Pancreas (tissue), 10 donors: Measurements from ENCODE around the gene TREML1. TPM values are rescaled to one million over a fixed set of nuclear protein-coding genes. Genes with fewer than 3 reads are reported as not detected.

Source experiments
- ATAC-seq, 4 donors: fragments of 200-7000 bp; cut with Tn5 transposase; one replicate each; pipeline versions ENCODE4 v1.8.0 to v1.9.1; 2020; ENCODE audit warnings: mild to moderate bottlenecking in 4 of 4, moderate library complexity in 4 of 4
- DNase-seq, 6 donors: peaks; one replicate each; pipeline ENCODE4 v3.0.0-alpha.2; 2020
- FAIRE-seq: peaks from 2 replicates; lab custom pipeline; 2012; peaks lifted over from hg19 to GRCh38; lab: Jason Lieb, UNC
- H3K27ac ChIP-seq, 4 donors: fragments of 200-600 bp; sonication (generic); 1 replicate in 3 of 4; 2 replicates in 1 of 4; pipeline versions ENCODE4 v1.5.0 to v1.8.0; 2020
- H3K27me3 ChIP-seq, 4 donors: fragments of 200-600 bp; one replicate each; pipeline ENCODE4 v1.8.0; 2021
- H3K36me3 ChIP-seq, 3 donors: fragments of 200-600 bp; sonication (generic) in 1 of 3; one replicate each; pipeline versions ENCODE4 v1.5.0 to v1.8.0; 2020 to 2021
- H3K4me1 ChIP-seq, 3 donors: fragments of 200-600 bp; one replicate each; pipeline ENCODE4 v1.8.0; 2021
- H3K4me3 ChIP-seq, 4 donors: fragments of 200-600 bp; sonication (generic) in 2 of 4; one replicate each; pipeline versions ENCODE4 v1.5.0 to v1.8.0; 2020 to 2021
- H3K9me3 ChIP-seq, 4 donors: fragments of 200-600 bp; one replicate each; pipeline ENCODE4 v1.8.0; 2021
- WGBS, 2 donors: extraction: QIAGEN DNeasy Blood & Tissue Kit; methylation state at CpG; one replicate each; pipeline ENCODE4 v1.1.7; 2013; 5-methylcytosine and 5-hydroxymethylcytosine counted together
- intact Hi-C, 3 donors: fragments of 100-400 bp; cut with DNase I; formaldehyde crosslinking; loops; one replicate each; pipeline versions ENCODE4 v1.11.1 to v1.14.2; 2022
- polyA plus RNA-seq, 2 donors: library from polyadenylated mRNA; stranded (reverse); fragments of 200-250 nt; gene quantifications; one replicate each; pipeline ENCODE4 v1.2.3, GENCODE V29; 2013
- total RNA-seq, 6 donors: library from RNA; stranded (reverse); fragmentation: NEBNext Ultra II Directional in 4 of 6; extraction: Animal tissue kit (Norgen Biotek cat#: 25700) in 4 of 6; gene quantifications; one replicate each; pipeline versions ENCODE4 v1.2.1 to v1.2.4, GENCODE V29; 2021 to 2023
- TF ChIP-seq, protein P1 (sequence below), 4 donors: fragments of 200-600 bp; sonication (generic) in 3 of 4; IDR thresholded peaks; one replicate each; pipeline versions ENCODE4 v1.5.0 to v1.8.0; 2021; ENCODE audit warnings: antibody characterized with exemption in 4 of 4
- donor health status: healthy with polysubstance abuse.
- donor health status: DM: no; HTN: no; CAD: no; lungs with moderate emphysema.
- donor health status: DM: no; HTN: no; CAD: no.
- donor health status: control.
- donor health status: control.
- donor health status: Bipolar disorder and iron deficiency.
- donor health status: DM: yes; HTN: yes; CAD: no.
- donor health status: DM: no; HTN: no; CAD: no.
- donor health status: DM: no; HTN: no; CAD: no.
- donor health status: DM: yes; HTN: yes; CAD: no.

Gene TREML1
- total and polyA plus RNA-seq, 8 donors: 0.19 to 0.84 (median 0.28) TPM; not detected in 4

DNA sequence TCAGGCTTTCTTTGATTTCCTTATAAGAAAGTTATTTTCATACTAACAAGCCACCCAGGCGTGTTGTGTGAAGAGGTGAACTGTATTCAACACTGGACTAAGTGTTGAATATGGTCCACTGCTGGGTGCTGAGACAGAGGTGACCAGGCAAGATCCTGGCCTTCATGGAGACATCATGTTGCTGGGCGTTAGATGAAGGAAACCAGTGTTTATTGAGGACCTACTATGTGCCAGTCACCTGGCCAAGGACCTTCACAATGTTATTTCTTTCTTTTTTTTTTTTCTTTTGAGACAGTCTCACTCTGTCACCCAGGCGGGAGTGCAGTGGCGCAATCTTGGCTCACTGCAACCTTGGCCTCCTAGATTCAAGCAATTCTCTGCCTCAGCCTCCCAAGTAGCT lies 1.9 kb upstream of the TREML1 start:
- intact Hi-C loops: no loop called here
- ATAC-seq (no peak), DNase-seq (no peak), FAIRE-seq (no peak)
- TF ChIP-seq, protein P1, sequence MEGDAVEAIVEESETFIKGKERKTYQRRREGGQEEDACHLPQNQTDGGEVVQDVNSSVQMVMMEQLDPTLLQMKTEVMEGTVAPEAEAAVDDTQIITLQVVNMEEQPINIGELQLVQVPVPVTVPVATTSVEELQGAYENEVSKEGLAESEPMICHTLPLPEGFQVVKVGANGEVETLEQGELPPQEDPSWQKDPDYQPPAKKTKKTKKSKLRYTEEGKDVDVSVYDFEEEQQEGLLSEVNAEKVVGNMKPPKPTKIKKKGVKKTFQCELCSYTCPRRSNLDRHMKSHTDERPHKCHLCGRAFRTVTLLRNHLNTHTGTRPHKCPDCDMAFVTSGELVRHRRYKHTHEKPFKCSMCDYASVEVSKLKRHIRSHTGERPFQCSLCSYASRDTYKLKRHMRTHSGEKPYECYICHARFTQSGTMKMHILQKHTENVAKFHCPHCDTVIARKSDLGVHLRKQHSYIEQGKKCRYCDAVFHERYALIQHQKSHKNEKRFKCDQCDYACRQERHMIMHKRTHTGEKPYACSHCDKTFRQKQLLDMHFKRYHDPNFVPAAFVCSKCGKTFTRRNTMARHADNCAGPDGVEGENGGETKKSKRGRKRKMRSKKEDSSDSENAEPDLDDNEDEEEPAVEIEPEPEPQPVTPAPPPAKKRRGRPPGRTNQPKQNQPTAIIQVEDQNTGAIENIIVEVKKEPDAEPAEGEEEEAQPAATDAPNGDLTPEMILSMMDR (IDR thresholded peaks at IDR 0.05): no peak
- Histone ChIP-seq H3K4me3 (no peak overlapping the region), H3K36me3 (no peaks in the 10 kb centered on the region), H3K4me1 (no peaks in the 10 kb centered on the region), H3K9me3 (no peaks in the 10 kb centered on the region), H3K27ac (no peak overlapping the region), H3K27me3 (no peaks in the 10 kb centered on the region)
- WGBS, 2 donors: 85 to 88% methylated on average over 4 of the region's 4 CpGs

DNA sequence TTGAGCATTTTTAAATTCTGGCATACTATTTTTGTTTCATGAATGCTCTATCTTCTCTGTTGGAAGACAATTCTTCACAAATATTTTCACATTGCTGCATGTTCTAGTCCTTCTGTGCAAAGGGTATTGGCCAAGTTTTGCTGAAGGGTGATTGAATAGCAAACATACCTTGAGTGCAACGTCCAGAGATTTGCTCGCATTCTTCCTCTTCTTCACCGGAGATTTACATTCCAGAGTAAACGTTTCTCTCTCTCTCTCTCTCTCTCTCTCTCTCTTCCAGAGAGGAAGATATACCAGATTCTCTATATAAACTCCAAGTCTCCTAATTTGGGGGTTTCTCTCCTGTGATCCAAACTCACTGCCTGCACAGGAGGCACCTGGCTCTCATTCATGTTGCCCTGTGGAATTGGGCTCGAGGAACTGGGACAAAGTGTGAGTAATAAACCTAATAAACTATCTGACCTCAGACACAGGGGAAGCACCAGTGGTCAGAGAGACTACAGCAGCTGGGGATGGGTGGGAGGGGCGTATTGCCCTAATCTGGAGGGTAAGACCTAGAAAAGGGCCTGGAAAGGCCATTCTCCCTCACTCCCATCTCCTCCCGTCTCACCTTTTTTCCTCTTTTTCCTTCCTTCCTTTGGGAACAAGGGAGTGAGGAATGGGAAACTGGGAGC lies 1.1 kb upstream of the TREML1 start:
- DNase-seq: no peak
- Histone ChIP-seq H3K9me3 (no peaks in the 10 kb centered on the region), H3K4me1 (no peaks in the 10 kb centered on the region), H3K27me3 (no peaks in the 10 kb centered on the region), H3K27ac (no peak overlapping the region), H3K4me3 (no peak overlapping the region), H3K36me3 (no peaks in the 10 kb centered on the region)
- 30 to 41% methylated on average over 7 of the region's 7 CpGs for WGBS, 2 donors
- intact Hi-C loops: no loop called here
- no peak for FAIRE-seq
- no peak for ATAC-seq
- TF ChIP-seq, protein P1 (IDR thresholded peaks at IDR 0.05): no peak

DNA sequence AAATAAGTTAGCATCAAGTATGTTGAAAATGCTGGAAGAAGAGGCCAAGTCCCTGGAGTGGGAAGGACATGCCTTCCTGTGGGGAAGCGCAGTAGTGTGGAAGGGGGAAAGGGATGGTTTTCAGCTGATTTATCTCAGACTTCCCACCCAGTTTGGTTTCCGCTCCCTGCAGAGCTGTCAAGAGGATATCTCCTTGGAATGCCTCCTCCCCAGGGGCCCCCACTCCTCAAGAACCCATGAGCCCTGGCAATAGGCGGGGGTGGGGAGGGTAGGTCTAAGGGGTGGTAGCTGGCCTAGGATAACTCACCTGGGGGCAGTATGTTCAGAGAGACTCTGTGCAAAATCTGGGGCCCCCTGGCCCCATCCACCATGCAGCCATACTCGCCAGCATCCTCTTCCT lies 696 bp downstream of the TREML1 start:
- ATAC-seq (no peak), FAIRE-seq (no peak), DNase-seq (no peak)
- intact Hi-C loops: no loop called here
- 81 to 85% methylated on average over 4 of the region's 4 CpGs for WGBS, 2 donors
- TF ChIP-seq, protein P1 (IDR thresholded peaks at IDR 0.05): no peak
- H3K27me3 ChIP-seq: no peaks in the 10 kb centered on the region
- H3K9me3 ChIP-seq: no peaks in the 10 kb centered on the region
- no peaks in the 10 kb centered on the region for H3K36me3 ChIP-seq
- H3K4me3 ChIP-seq: no peak overlapping the region
- H3K4me1 ChIP-seq: no peaks in the 10 kb centered on the region
- H3K27ac ChIP-seq: no peak overlapping the region

DNA sequence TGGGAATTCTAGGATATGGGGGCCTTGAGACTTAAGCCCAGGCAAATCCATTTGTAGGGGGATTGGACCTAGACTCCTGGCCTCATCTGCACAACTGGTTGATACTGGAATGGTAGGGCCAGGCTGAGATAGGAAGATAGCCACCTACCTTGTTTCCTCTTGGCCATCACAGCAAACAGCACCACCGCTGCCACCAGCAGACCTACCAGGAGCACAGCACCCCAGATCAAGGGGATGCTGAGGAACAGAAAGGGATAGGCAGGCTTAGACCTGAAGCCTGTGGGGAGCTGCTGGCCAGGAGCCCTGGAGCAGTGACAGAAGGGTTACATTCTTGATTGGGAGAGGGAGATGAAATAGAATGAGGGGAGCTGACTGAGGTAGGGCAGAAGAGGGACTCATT lies 3.5 kb downstream of the TREML1 start:
- Histone ChIP-seq H3K4me3 (no peak overlapping the region), H3K27ac (no peak overlapping the region), H3K4me1 (no peaks in the 10 kb centered on the region), H3K9me3 (no peaks in the 10 kb centered on the region), H3K27me3 (no peaks in the 10 kb centered on the region), H3K36me3 (no peaks in the 10 kb centered on the region)
- WGBS, 2 donors: 90 to 92% methylated on average over 1 of the region's 1 CpG
- FAIRE-seq (no peak), ATAC-seq (no peak), DNase-seq (no peak)
- TF ChIP-seq, protein P1 (IDR thresholded peaks at IDR 0.05): no peak
- intact Hi-C loops: no loop called here

DNA sequence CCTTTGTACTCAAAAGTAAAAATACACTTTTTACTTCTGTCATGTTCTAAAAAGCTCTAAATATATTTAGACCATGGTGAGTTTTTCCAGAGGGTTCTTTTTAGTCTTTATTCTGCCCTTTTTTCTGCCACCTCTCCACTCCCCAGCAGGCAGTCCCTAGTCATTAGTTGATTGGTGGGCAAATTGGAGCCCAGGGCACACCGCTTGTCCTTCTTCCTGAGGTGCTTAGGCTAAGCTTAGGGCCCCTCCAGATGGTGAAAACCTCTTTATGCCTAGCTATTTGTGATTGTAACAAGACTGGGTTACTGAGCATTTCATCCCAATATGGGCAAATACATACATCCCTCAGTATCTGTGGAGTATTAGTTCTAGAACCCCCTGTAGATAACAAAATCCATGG lies 6.2 kb downstream of the TREML1 start:
- ATAC-seq (no peak), DNase-seq (no peak), FAIRE-seq (no peak)
- no peaks in the 10 kb centered on the region for H3K4me1 ChIP-seq
- WGBS, 2 donors: 96 to 100% methylated on average over 1 of the region's 1 CpG
- H3K9me3 ChIP-seq: no peaks in the 10 kb centered on the region
- TF ChIP-seq, protein P1 (IDR thresholded peaks at IDR 0.05): no peak
- intact Hi-C loops: no loop called here
- H3K27me3 ChIP-seq: no peaks in the 10 kb centered on the region
- H3K4me3 ChIP-seq: no peak overlapping the region
- H3K36me3 ChIP-seq: no peaks in the 10 kb centered on the region
- no peak overlapping the region for H3K27ac ChIP-seq
